ENCODE measurements around the gene ZBP1.

The ZBP1 gene

GRCh38 chr20:57660922-57661745 lies 40.9 kb upstream of the ZBP1 start:
- Histone ChIP-seq H4K20me1 (peaks cover 0 to 100% (median 72%) of the 10 kb centered on the region in 11 experiments; a peak in 14 of 22 replicates), H3K4me3 (no peak overlapping the region), H3K36me3 (peaks cover 0 to 32% (median 13%) of the 10 kb centered on the region in 11 experiments; a peak in 10 of 22 replicates), H3K27me3 (no peaks in the 10 kb centered on the region; a peak in 1 of 22 replicates), H3K27ac (no peak overlapping the region), H3K4me2 (peak overlapping the region; percentile 27 to 93 (median 63); a peak in 20 of 22 replicates), H3K9me3 (replicated peaks in 1 of 11) (no peaks in the 10 kb centered on the region), H3K4me1 (peaks cover 7 to 100% (median 88%) of the 10 kb centered on the region in 10 experiments; a peak in 18 of 20 replicates), H3K9ac (no peak overlapping the region)
- TF ChIP-seq Cebpa-rat (IDR thresholded peaks at IDR 0.05): no peak

GRCh38 chr20:57660181-57660921 lies 40.1 kb upstream of the ZBP1 start:
- TF ChIP-seq Cebpa-rat (IDR thresholded peaks at IDR 0.05): no peak
- peaks cover 0 to 100% (median 65%) of the 10 kb centered on the region in 11 experiments; a peak in 14 of 22 replicates for H4K20me1 ChIP-seq

GRCh38 chr20:57659517-57660180 lies 39.4 kb upstream of the ZBP1 start:
- no peak for TF ChIP-seq Cebpa-rat (IDR thresholded peaks at IDR 0.05)
- H3K9me3 ChIP-seq (replicated peaks in 1 of 11): no peaks in the 10 kb centered on the region
- H3K4me1 ChIP-seq: peaks cover 7 to 98% (median 77%) of the 10 kb centered on the region in 10 experiments; a peak in 18 of 20 replicates
- peak overlapping the region in 2 of 11 experiments; percentile 44; a peak in 2 of 22 replicates for H3K9ac ChIP-seq
- H3K4me2 ChIP-seq: peak overlapping the region in 9 of 11 experiments; percentile 29 to 93 (median 65); a peak in 16 of 22 replicates
- H3K4me3 ChIP-seq: no peak overlapping the region
- H3K36me3 ChIP-seq: peaks cover 0 to 32% (median 15%) of the 10 kb centered on the region in 11 experiments; a peak in 10 of 22 replicates
- peaks cover 0 to 100% (median 63%) of the 10 kb centered on the region in 11 experiments; a peak in 14 of 22 replicates for H4K20me1 ChIP-seq
- H3K27me3 ChIP-seq: no peaks in the 10 kb centered on the region; a peak in 1 of 22 replicates
- no peak overlapping the region for H3K27ac ChIP-seq

More at GRCh38 chr20:57660181-57660921, 40.1 kb upstream of the ZBP1 start:
- Histone ChIP-seq H3K27me3 (no peaks in the 10 kb centered on the region; a peak in 1 of 22 replicates), H3K27ac (no peak overlapping the region), H3K4me2 (peak overlapping the region in 10 of 11 experiments; percentile 27 to 93 (median 64); a peak in 18 of 22 replicates), H3K4me3 (no peak overlapping the region), H3K4me1 (peaks cover 7 to 98% (median 82%) of the 10 kb centered on the region in 10 experiments; a peak in 18 of 20 replicates), H3K9ac (no peak overlapping the region), H3K9me3 (replicated peaks in 1 of 11) (no peaks in the 10 kb centered on the region), H3K36me3 (peaks cover 0 to 32% (median 15%) of the 10 kb centered on the region in 11 experiments; a peak in 10 of 22 replicates)

GRCh38 chr20:57658833-57659516 lies 38.7 kb upstream of the ZBP1 start:
- H3K4me3 ChIP-seq: no peak overlapping the region
- H3K4me1 ChIP-seq: peaks cover 7 to 94% (median 73%) of the 10 kb centered on the region in 10 experiments; a peak in 18 of 20 replicates
- no peaks in the 10 kb centered on the region for H3K9me3 ChIP-seq (replicated peaks in 1 of 11)
- H3K27me3 ChIP-seq: no peaks in the 10 kb centered on the region; a peak in 1 of 22 replicates
- peaks cover 0 to 98% (median 59%) of the 10 kb centered on the region in 11 experiments; a peak in 14 of 22 replicates for H4K20me1 ChIP-seq
- H3K4me2 ChIP-seq: peak overlapping the region in 9 of 11 experiments; percentile 29 to 93 (median 65); a peak in 17 of 22 replicates
- no peak for TF ChIP-seq Cebpa-rat (IDR thresholded peaks at IDR 0.05)
- H3K9ac ChIP-seq: peak overlapping the region in 2 of 11 experiments; percentile 44; a peak in 3 of 22 replicates
- peaks cover 0 to 32% (median 15%) of the 10 kb centered on the region in 11 experiments; a peak in 10 of 22 replicates for H3K36me3 ChIP-seq
- H3K27ac ChIP-seq: no peak overlapping the region

- Histone ChIP-seq H3K4me3 (no peak overlapping the region), H3K27ac (no peak overlapping the region), H4K20me1 (peaks cover 0 to 98% (median 53%) of the 10 kb centered on the region in 11 experiments; a peak in 14 of 22 replicates), H3K4me1 (peaks cover 7 to 89% (median 67%) of the 10 kb centered on the region in 10 experiments; a peak in 18 of 20 replicates), H3K27me3 (no peaks in the 10 kb centered on the region; a peak in 1 of 22 replicates), H3K4me2 (peak overlapping the region in 10 of 11 experiments; percentile 5 to 93 (median 64); a peak in 18 of 22 replicates), H3K36me3 (peaks cover 0 to 37% (median 15%) of the 10 kb centered on the region in 11 experiments; a peak in 10 of 22 replicates), H3K9ac (peak overlapping the region in 2 of 11 experiments; percentile 44; a peak in 3 of 22 replicates), H3K9me3 (replicated peaks in 1 of 11) (no peaks in the 10 kb centered on the region)
- no peak for TF ChIP-seq Cebpa-rat (IDR thresholded peaks at IDR 0.05)
Observed at GRCh38 chr20:57658447-57658832, 38.2 kb upstream of the ZBP1 start.

- Histone ChIP-seq H3K4me1 (peaks cover 7 to 83% (median 61%) of the 10 kb centered on the region in 10 experiments; a peak in 18 of 20 replicates), H3K36me3 (peaks cover 0 to 43% (median 16%) of the 10 kb centered on the region in 11 experiments; a peak in 11 of 22 replicates), H3K9ac (peak overlapping the region in 1 of 11 experiments; percentile 44; a peak in 3 of 22 replicates), H3K4me2 (peak overlapping the region in 10 of 11 experiments; percentile 5 to 93 (median 64); a peak in 18 of 22 replicates), H3K9me3 (replicated peaks in 1 of 11) (no peaks in the 10 kb centered on the region), H3K27ac (no peak overlapping the region), H3K27me3 (no peaks in the 10 kb centered on the region; a peak in 1 of 22 replicates), H4K20me1 (peaks cover 0 to 97% (median 47%) of the 10 kb centered on the region in 11 experiments; a peak in 14 of 22 replicates), H3K4me3 (no peak overlapping the region)
- TF ChIP-seq Cebpa-rat (IDR thresholded peaks at IDR 0.05): no peak
Observed at GRCh38 chr20:57657535-57658446, 37.6 kb upstream of the ZBP1 start.

Measured in BLaER1 treated with 17β-estradiol and CSF1 and Interleukin-3, amounts not matched to agents 10 nM and 100 nM (cell line).